K562 (cell line): Measurements from ENCODE around the gene ANKS1B. TPM values are rescaled to one million over a fixed set of nuclear protein-coding genes. Genes with fewer than 3 reads are reported as not detected.

Experiments
- ATAC-seq: fragments of 200-7000 bp; cut with Tn5 transposase; 3 replicates; pipeline ENCODE4 v1.9.1; 2020; ENCODE audit warnings: moderate library complexity
- BruUV-seq: library from RNA; stranded (reverse); fragments of 400-500 nt; replicated peaks from 2 replicates; lab custom pipeline; 2021; lab: Mats Ljungman, UMichigan
- CTCF ChIA-PET: fragments of 300-600 bp; formaldehyde crosslinking; extraction: SDS; loops from one replicate; lab custom pipeline; 2021; ENCODE audit warnings: low intra/inter-chr PET ratio; lab: Yijun Ruan, JAX
- POLR2A ChIA-PET: fragments of 300-600, 350-650 bp; sonication (Branson Sonifier 250); formaldehyde crosslinking; extraction: SDS; loops from one replicate; lab custom pipeline; 2021; ENCODE audit warnings: antibody characterized with exemption, inconsistent platforms; lab: Yijun Ruan, JAX
- DNase-seq, 4 experiments: peaks; one replicate each; pipeline versions ENCODE4 v3.0.0 to v3.0.0-alpha.2; 2011 to 2018; ENCODE audit warnings: low spot score in 3 of 4, mixed read lengths in 3 of 4; ENCODE audit errors: extremely low read depth in 1 of 4
- FAIRE-seq: peaks from 2 replicates; lab custom pipeline; 2011; peaks lifted over from hg19 to GRCh38; lab: Jason Lieb, UNC
- H2AFZ ChIP-seq: 2 replicates; pipeline ENCODE4 v1.6.0; 2011; ENCODE audit warnings: low read depth, low read length, control low read depth, inconsistent platforms
- H3K27ac ChIP-seq: fragments of 200-600 bp; 3 replicates; pipeline ENCODE4 v1.8.0; 2011; ENCODE audit warnings: low read depth, mild to moderate bottlenecking, control low read depth, inconsistent platforms, low read length, moderate library complexity, mixed read lengths; ENCODE audit errors: extremely low read depth
- H3K27me3 ChIP-seq, 2 experiments: fragments of 300-600 bp in 1 of 2; 2 replicates in 1 of 2; 3 replicates in 1 of 2; pipeline versions ENCODE4 v1.6.0 to v1.8.0; 2011; ENCODE audit warnings: inconsistent platforms in 2 of 2, low read length in 2 of 2, mild to moderate bottlenecking in 1 of 2, mixed read lengths in 1 of 2, moderate library complexity in 1 of 2; ENCODE audit not compliant: control insufficient read depth in 2 of 2, insufficient read depth in 2 of 2
- H3K36me3 ChIP-seq: fragments of 300-600 bp; 3 replicates; pipeline ENCODE4 v1.8.0; 2011; ENCODE audit warnings: mild to moderate bottlenecking, low read length, inconsistent platforms; ENCODE audit not compliant: control insufficient read depth, insufficient read depth
- H3K4me1 ChIP-seq, 2 experiments: fragments of 200-600 bp in 1 of 2; replicated peaks in 1 of 2; 2 replicates in 1 of 2; 3 replicates in 1 of 2; pipeline versions ENCODE4 v1.5.1 to v1.8.0; 2011; ENCODE audit warnings: inconsistent platforms in 2 of 2, low read length in 2 of 2, mild to moderate bottlenecking in 1 of 2, mixed read lengths in 1 of 2, moderate library complexity in 1 of 2; ENCODE audit not compliant: control insufficient read depth in 2 of 2, insufficient read depth in 2 of 2
- H3K4me2 ChIP-seq: 2 replicates; pipeline ENCODE4 v1.6.1; 2011; ENCODE audit warnings: low read length, control low read depth, inconsistent platforms, mixed read lengths; ENCODE audit not compliant: insufficient read depth
- H3K4me3 ChIP-seq: fragments of 200-600 bp; sonication (generic), shearing (Covaris generic); 2 replicates; pipeline ENCODE4 v1.5.1; 2016; ENCODE audit warnings: control low read depth, inconsistent platforms
- H3K79me2 ChIP-seq: fragments of 200-600 bp; 3 replicates; pipeline ENCODE4 v1.8.0; 2011; ENCODE audit warnings: low read length, inconsistent platforms; ENCODE audit not compliant: control insufficient read depth, insufficient read depth
- H3K9ac ChIP-seq, 2 experiments: 2 replicates each; pipeline versions ENCODE4 v1.6.0 to v1.6.1; 2011; ENCODE audit warnings: low read depth in 2 of 2, low read length in 2 of 2, control low read depth in 1 of 2, inconsistent platforms in 1 of 2, mild to moderate bottlenecking in 1 of 2, mixed read lengths in 1 of 2; ENCODE audit not compliant: insufficient read depth in 1 of 2
- H3K9me1 ChIP-seq: one replicate; pipeline ENCODE4 v1.6.0; 2011; ENCODE audit warnings: inconsistent platforms, mild to moderate bottlenecking, low read length, moderate library complexity; ENCODE audit not compliant: control insufficient read depth, insufficient read depth
- H3K9me3 ChIP-seq: replicated peaks from 2 replicates; pipeline ENCODE4 v1.5.1; 2011; ENCODE audit warnings: low read depth, low read length, inconsistent platforms; ENCODE audit not compliant: control insufficient read depth, insufficient read depth
- H4K20me1 ChIP-seq: replicated peaks from 2 replicates; pipeline ENCODE4 v1.6.1; 2011; ENCODE audit warnings: low read length, inconsistent platforms, mixed read lengths; ENCODE audit not compliant: control insufficient read depth, insufficient read depth
- AFF4 ChIP-seq: sonication (generic); formaldehyde crosslinking; IDR thresholded peaks from 2 replicates; pipeline ENCODE4 v1.8.0; 2023; ENCODE audit warnings: mild to moderate bottlenecking, missing genetic modification reagents
- FIP1L1 ChIP-seq: fragments of 200-400 bp; formaldehyde crosslinking; IDR thresholded peaks from 2 replicates; pipeline ENCODE4 v1.6.1; 2018; ENCODE audit warnings: mild to moderate bottlenecking, low read depth, low read length; ENCODE audit not compliant: poor library complexity, severe bottlenecking
- GTF2F1 ChIP-seq: IDR thresholded peaks from 2 replicates; pipeline ENCODE4 v1.6.1; 2011; ENCODE audit warnings: low read depth, low read length, improper control_type of control experiment
- KDM5B ChIP-seq: fragments of 200-600 bp; sonication (generic); IDR thresholded peaks from 2 replicates; pipeline ENCODE4 v1.6.1; 2012; ENCODE audit warnings: low read depth, mild to moderate bottlenecking, moderate library complexity, low read length, control low read depth, inconsistent platforms; ENCODE audit not compliant: insufficient replicate concordance
- SNRNP70 ChIP-seq: fragments of 200-400 bp; formaldehyde crosslinking; optimal IDR thresholded peaks from 2 replicates; pipeline ENCODE3; 2017; ENCODE audit warnings: low read depth, low read length
- TOE1 ChIP-seq, 2 experiments: fragments of 450-650 bp in 1 of 2; sonication (generic) in 1 of 2; formaldehyde crosslinking in 1 of 2; IDR thresholded peaks; 2 replicates each; pipeline versions ENCODE4 v1.7.1 to v1.8.0; 2016 to 2022; ENCODE audit warnings: borderline replicate concordance in 2 of 2, mild to moderate bottlenecking in 2 of 2, antibody characterized with exemption in 1 of 2, inconsistent platforms in 1 of 2, low read depth in 1 of 2, missing genetic modification reagents in 1 of 2, moderate library complexity in 1 of 2
- ZC3H8 ChIP-seq: fragments of 450-650 bp; IDR thresholded peaks from 2 replicates; pipeline ENCODE4 v1.6.1; 2017
- ZEB2 ChIP-seq: fragments of 450-650 bp; IDR thresholded peaks from 2 replicates; pipeline ENCODE4 v1.6.1; 2016
- ZNF146 ChIP-seq: IDR thresholded peaks from one replicate; pipeline ENCODE4 v1.6.1; 2018; ENCODE audit warnings: missing compliant biosample characterization; ENCODE audit not compliant: unreplicated experiment
- ZNF609 ChIP-seq: sonication (generic); formaldehyde crosslinking; IDR thresholded peaks from 2 replicates; pipeline ENCODE4 v1.8.1; 2023; ENCODE audit warnings: missing genetic modification reagents, mild to moderate bottlenecking, borderline replicate concordance
- ZNF655 ChIP-seq: fragments of 250-450 bp; sonication (Bioruptor Pico); IDR thresholded peaks from 2 replicates; pipeline ENCODE4 v1.5.0; 2021
- WGBS: fragments of 100-300 bp; shearing (Covaris generic); methylation state at CpG from one replicate; pipeline ENCODE4 v1.1.6; 2016; ENCODE audit warnings: low coverage, mixed read lengths; ENCODE audit not compliant: insufficient coverage; ENCODE audit errors: missing lambda C conversion rate; 5-methylcytosine and 5-hydroxymethylcytosine counted together
- in situ Hi-C: fragments of 300-500 bp; cut with MboI; formaldehyde crosslinking; loops from 4 replicates; pipeline ENCODE4 v1.15.0; 2018; ENCODE audit warnings: inconsistent platforms, mixed read lengths
- intact Hi-C: fragments of 100-400 bp; cut with micrococcal nuclease; formaldehyde crosslinking; loops from 2 replicates; pipeline ENCODE4 v1.14.2; 2022
- polyA plus RNA-seq, 8 experiments: library from polyadenylated mRNA; depleted of rRNA in 4 of 8; stranded (reverse) in 5 of 8; unstranded in 3 of 8; fragments of >200 nt; fragmentation: Nextera tagmentation in 2 of 8; fragmentation: Illumina TruSeq in 1 of 8; extraction: Ambion mirVana in 2 of 8; extraction: Trizol in 1 of 8; gene quantifications; 2 replicates each; pipeline versions ENCODE4 v1.2.1 to v1.2.3, GENCODE V29; 2011 to 2014; ENCODE audit warnings: inconsistent platforms in 1 of 8, missing spikeins in 1 of 8
- total RNA-seq, 7 experiments: library from RNA; depleted of rRNA in 6 of 7; stranded (reverse); fragments of >200 nt in 6 of 7; fragmentation: Illumina TruSeq in 2 of 7; extraction: Trizol in 2 of 7; gene quantifications; 2 replicates each; pipeline versions ENCODE4 v1.2.1 to v1.2.3, GENCODE V29; 2011 to 2021; ENCODE audit warnings: low replicate concordance in 1 of 7

The ANKS1B gene
- total and polyA plus RNA-seq, 9 of the 15 experiments (the other 6 are each of a cell fraction or from before 2014, with no cell fraction given): 0.04 to 0.47 (median 0.28) TPM; not detected in 4

- no peak overlapping the region for H3K27ac ChIP-seq
- no peaks in the 10 kb centered on the region for H3K79me2 ChIP-seq
- ChIA-PET POLR2A (no interaction called here), CTCF (no interaction called here)
- no peak for DNase-seq
- no peak for ATAC-seq
- FAIRE-seq: no peak
- no peak overlapping the region for H3K9ac ChIP-seq
- no peaks in the 10 kb centered on the region for H3K9me1 ChIP-seq
- in situ Hi-C loops (no loop called here), intact Hi-C loops (no loop called here)
- no peaks in the 10 kb centered on the region for H3K27me3 ChIP-seq
- H3K36me3 ChIP-seq: no peaks in the 10 kb centered on the region
- no peaks in the 10 kb centered on the region for H3K4me1 ChIP-seq
- no peaks in the 10 kb centered on the region for H4K20me1 ChIP-seq
- BruUV-seq: no TSS peak
- WGBS: 5% methylated on average over 4 of the region's 4 CpGs
- H3K4me2 ChIP-seq: no peak overlapping the region
- H3K4me3 ChIP-seq: no peak overlapping the region
- H3K9me3 ChIP-seq: no peaks in the 10 kb centered on the region
- no peak overlapping the region for H2AFZ ChIP-seq
- TF ChIP-seq ZNF609 (CRISPR knock-in tag) (no peak), TOE1 (IDR thresholded peaks at IDR 0.05; ENCODE audit: borderline replicate concordance) (no peak), TOE1 (CRISPR knock-in tag; IDR thresholded peaks at IDR 0.05; ENCODE audit: borderline replicate concordance, low read depth) (no peak), AFF4 (no peak), ZC3H8 (no peak), ZNF655 (no peak), ZEB2 (no peak), FIP1L1 (no peak), SNRNP70 (no peak), ZNF146 (no peak), KDM5B (no peak), GTF2F1 (no peak)
Observed at GRCh38 chr12:99249543-99249942, 735.2 kb downstream of the ANKS1B start.
